GM18520 (cell line): ENCODE measurements around the gene OLAH.
"Not testable (repeated sequence)": the region's sequence is repeated elsewhere in the genome, so short reads cannot be mapped to it uniquely, and the experiment has no call there.

ENCODE experiments used
- ATAC-seq: cut with Tn5 transposase; IDR thresholded peaks from one replicate; pipeline ENCODE4 v1.9.1; 2021; ENCODE audit not compliant: unreplicated experiment

The OLAH gene

GRCh38 chr10:15043674-15044073, at the start of gene OLAH:
TSS of gene OLAH (plus strand) at chr10:15043943. CDS start at chr10:15047289, 3,346 bp downstream.
- ATAC-seq: no peak

- no peak for ATAC-seq
These were observed 47.7 kb upstream of the OLAH start for GRCh38 chr10:14995964-14996565.

- ATAC-seq: not testable (repeated sequence)
These were observed 30.2 kb upstream of the OLAH start for GRCh38 chr10:15013530-15013929.

DNA sequence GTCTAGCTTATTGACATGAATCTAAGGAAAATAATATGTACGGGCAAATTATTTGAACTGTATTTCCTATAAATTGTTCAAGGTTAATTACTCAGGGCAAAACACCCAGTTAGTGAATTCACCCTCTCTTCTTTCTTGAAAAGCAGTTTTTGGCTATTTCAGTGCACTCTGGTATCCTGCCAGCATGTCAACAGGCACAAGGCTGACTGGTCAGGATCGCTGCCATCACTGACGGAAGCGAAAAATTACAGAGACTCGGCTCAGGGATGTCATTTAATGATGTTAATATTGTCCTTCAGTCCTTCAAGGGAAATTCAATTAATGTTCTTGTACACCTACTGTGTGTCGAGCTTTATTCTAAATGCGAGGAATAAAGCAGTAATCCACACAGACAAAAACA, 28.3 kb upstream of the OLAH start:
- no peak for ATAC-seq

DNA sequence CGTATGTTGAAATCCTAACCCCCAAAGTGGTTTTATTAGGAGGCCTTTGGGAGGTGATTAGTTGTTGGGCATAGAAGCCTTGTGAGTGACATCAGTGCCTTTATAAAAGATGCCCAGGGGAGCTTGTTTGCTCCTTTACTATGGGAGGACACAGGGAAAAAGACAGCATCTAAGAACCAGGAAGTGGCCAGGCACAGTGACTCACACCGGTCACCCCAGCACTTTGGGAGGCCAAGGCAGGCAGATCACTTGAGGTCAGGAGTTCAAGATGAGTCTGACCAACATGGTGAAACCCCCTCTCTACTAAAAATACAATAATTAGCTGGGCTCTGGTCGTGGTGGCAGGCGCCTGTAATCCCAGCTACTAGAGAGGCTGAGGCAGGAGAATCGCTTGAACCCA, 22.8 kb upstream of the OLAH start:
- not testable (repeated sequence) for ATAC-seq

DNA sequence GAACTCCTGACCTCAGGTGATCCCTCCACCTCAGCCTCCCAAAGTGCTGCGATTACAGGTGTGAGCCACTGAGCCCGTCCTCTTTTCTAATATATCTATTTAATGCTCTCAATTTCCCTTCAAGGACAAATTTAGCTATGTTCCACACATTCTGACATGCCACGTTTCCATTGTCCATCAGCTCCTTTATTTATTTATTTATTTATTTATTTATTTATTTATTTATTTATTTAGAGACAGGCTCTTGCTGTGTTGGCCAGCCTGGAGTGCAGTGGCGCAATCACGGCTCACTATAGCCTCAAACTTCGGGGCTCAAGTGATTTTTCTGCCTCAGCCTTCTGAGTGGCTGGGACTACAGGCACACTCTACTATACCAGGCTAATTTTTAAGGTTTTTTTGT, 20.7 kb upstream of the OLAH start:
- not testable (repeated sequence) for ATAC-seq

DNA sequence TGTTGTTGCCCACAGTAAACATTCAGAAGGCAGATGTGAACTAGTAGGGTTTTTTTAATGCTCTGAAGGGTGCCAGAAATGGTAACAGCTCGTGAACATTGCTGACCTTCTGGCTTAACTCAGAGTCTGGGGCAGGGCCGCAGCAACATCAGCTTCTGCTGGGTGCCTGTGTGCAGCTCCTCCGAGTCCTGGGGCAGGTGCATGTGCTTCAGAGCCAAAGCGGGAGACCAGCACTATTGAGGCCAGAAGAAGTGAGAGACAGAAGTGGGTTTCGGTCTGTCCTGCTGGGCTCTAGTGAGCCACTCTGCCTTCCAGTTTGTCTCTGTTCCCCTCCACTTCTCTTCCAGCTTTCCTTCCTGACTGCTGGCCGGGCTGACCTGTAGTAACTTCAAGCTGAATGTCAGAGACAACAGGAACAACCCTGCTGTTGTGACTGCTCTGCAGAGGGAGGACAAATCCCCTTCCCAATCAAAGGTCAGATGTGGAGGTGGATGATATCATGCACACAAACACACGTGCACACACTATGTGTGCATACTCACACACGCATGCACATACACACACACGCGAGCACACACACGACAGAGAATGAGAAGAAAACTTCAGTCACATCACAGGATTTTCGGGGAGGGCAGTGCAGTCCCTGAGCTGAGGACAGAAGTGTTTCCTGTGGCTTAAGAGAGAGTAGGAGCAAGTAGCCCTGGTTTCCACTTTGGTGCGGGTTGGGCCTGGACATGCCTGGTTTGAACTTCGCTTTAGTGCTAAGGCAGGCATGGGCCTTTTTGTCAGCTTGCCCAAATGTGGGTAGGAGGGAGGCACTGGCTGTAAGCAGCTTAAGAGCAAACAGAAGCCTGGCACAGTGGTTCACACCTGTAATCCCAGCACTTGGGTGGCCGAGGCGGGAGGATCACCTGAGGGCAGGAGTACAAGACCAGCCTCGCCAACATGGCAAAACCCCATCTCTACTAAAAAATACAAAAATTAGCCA, 19.4 kb upstream of the OLAH start:
- not testable (repeated sequence) for ATAC-seq

DNA sequence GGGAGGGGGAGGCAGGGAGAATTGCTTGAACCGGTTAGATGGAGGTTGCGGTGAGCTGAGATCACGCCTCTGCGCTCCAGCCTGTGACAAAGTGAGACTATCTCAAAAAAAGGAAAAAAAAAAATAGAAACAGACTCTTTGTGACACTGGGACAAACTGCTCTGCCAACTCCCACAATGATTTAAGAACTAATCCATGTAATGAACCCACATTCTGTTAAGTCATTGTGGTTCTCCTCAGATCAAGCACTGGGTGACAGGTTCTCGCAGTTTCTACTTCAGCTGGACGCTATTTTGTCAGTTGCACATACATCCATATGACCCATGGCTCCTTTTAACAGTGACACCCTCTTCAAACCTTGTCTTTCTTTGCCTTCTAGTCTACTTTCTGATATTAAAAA, 18.7 kb upstream of the OLAH start:
- ATAC-seq: not testable (repeated sequence)

- no peak for ATAC-seq
These were observed 16.0 kb upstream of the OLAH start for GRCh38 chr10:15027741-15028140.

- no peak for ATAC-seq
These were observed 8.1 kb upstream of the OLAH start for GRCh38 chr10:15035385-15036301.

- ATAC-seq: no peak
These were observed 6.1 kb upstream of the OLAH start for GRCh38 chr10:15037691-15038090.

DNA sequence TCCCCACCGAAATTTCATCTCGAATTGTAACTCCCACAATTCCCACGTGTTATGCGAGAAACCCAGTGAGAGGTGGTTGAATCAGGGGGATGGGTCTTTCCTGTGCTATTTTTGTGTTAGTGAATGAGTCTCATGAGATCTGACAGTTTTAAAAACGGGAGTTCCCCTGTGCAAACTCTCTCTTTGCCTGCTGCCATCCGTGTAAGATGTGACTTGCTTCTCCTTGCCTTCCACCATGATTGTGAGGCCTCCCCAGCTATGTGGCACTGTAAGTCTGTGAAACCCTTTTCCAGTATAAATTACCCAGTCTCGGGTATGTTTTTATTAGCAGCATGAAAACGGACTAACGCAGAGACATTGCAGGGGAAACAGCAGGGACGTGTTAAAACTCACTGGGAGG, 5.3 kb upstream of the OLAH start:
- no peak for ATAC-seq

- no peak for ATAC-seq
These were observed 1.6 kb downstream of the OLAH start for GRCh38 chr10:15045380-15045779.

- ATAC-seq: no peak
These were observed 2.9 kb downstream of the OLAH start for GRCh38 chr10:15046626-15047025.

GRCh38 chr10:15049533-15049932, 5.8 kb downstream of the OLAH start:
- ATAC-seq: no peak

DNA sequence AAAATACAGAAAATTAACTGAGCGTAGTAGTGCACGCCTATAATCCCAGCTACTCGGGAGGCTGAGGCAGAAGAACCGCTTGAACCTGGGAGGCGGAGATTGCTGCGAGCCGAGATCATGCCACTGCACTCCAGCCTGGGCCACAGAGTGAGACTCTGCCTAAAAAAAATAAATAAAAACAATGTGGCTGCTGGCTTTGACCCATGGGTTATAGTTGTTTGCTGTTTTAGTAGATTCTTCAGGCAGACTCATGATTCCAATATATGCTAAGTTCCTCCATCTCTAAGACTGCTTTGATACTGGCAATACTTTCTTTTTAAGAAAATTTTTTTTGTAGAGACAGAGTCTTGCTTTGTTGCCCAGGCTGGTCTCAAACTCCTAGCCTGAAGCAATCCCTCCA, 8.4 kb downstream of the OLAH start:
- no peak for ATAC-seq

- no peak for ATAC-seq
These were observed 9.3 kb downstream of the OLAH start for GRCh38 chr10:15053061-15053460.

GRCh38 chr10:15058689-15059088, 14.9 kb downstream of the OLAH start:
- no peak for ATAC-seq

DNA sequence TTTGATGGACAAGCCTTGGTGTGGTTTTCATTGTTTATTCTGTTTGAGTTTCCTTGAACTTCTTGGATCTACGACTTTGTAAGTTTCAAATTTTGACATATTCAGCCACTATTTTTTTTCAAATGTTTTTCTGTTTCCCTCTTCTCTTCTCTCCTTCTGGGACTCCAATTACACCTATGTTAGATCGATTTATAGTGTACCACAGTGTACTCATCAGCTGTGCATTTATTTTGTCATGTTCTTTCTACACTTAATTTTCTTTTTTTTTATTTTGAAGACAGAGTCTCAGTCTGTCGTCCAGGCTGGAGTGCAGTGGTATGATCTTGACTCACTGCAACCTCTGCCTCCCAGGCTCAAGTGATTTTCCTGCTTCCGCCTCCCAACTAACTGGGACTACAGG, 16.2 kb downstream of the OLAH start:
- ATAC-seq: no peak

GRCh38 chr10:15060638-15061037, 16.9 kb downstream of the OLAH start:
- ATAC-seq: no peak

DNA sequence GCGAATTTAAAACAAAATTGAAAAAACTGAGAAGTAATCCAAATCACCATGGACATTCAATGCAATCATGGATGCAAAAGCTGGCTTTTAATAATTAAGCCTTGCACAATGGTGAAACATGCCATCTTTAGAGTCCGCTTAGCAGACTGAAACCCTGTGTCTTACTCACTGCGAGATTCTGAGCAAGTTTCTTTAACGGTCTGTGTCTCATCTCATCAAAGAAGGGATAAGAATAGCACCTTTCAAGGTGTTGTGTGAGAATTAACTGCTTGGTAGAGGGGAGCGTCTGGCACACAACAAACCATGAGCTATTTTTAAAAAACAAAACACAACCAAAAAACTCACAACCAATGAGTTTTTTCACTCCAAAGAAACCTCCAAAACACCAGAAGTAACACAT, 23.4 kb downstream of the OLAH start:
- no peak for ATAC-seq
